WTC11 (cell line): Measurements from ENCODE around the gene IFNK. TPM values are rescaled to one million over a fixed set of nuclear protein-coding genes. Genes with fewer than 3 reads are reported as not detected.
A peak's percentile ranks its signal among the peaks of the same experiment; 100 is the strongest.

Source experiments
- ATAC-seq: fragments of 200-7000 bp; cut with Tn5 transposase; 2 replicates; pipeline ENCODE4 v1.10.0; 2021; ENCODE audit warnings: mild to moderate bottlenecking, moderate library complexity
- CTCF ChIA-PET: fragments of 300-600 bp; sonication (Branson Sonifier 250); formaldehyde crosslinking; loops from one replicate; lab custom pipeline; 2021; ENCODE audit warnings: antibody characterized with exemption; lab: Charles Lee
- POLR2A ChIA-PET: fragments of 350-600 bp; sonication (Branson Sonifier 250); formaldehyde crosslinking; loops from one replicate; lab custom pipeline; 2021; ENCODE audit warnings: antibody characterized with exemption; lab: Charles Lee
- DNase-seq: peaks from one replicate; pipeline ENCODE4 v3.0.0; 2021; ENCODE audit warnings: low spot score
- H3K27ac Mint-ChIP-seq: 2 replicates; pipeline ENCODE4 v1.8.0; 2021; ENCODE audit warnings: mixed read lengths
- H3K27me3 Mint-ChIP-seq: 2 replicates; pipeline ENCODE4 v1.8.0; 2021; ENCODE audit warnings: low read depth, mild to moderate bottlenecking, moderate library complexity, mixed read lengths
- H3K36me3 Mint-ChIP-seq: 2 replicates; pipeline ENCODE4 v1.8.0; 2021; ENCODE audit warnings: mixed read lengths
- H3K4me1 Mint-ChIP-seq: 2 replicates; pipeline ENCODE4 v1.8.0; 2022; ENCODE audit warnings: mixed read lengths
- H3K4me3 Mint-ChIP-seq: 2 replicates; pipeline ENCODE4 v1.8.0; 2021; ENCODE audit warnings: mild to moderate bottlenecking, moderate library complexity, mixed read lengths
- H3K9me3 Mint-ChIP-seq: 2 replicates; pipeline ENCODE4 v1.8.0; 2021; ENCODE audit warnings: mixed read lengths
- HMGA2 ChIP-seq: fragments of 250-450 bp; sonication (Bioruptor Pico); IDR thresholded peaks from 2 replicates; pipeline ENCODE4 v1.4.0; 2021; ENCODE audit warnings: mild to moderate bottlenecking, moderate library complexity
- KAT7 ChIP-seq: sonication (generic); formaldehyde crosslinking; IDR thresholded peaks from 2 replicates; pipeline ENCODE4 v1.8.1; 2023; ENCODE audit warnings: missing genetic modification reagents, mild to moderate bottlenecking, borderline replicate concordance
- MXD4 ChIP-seq: fragments of 250-450 bp; sonication (Bioruptor Pico); IDR thresholded peaks from 2 replicates; pipeline ENCODE4 v1.8.0; 2021; ENCODE audit warnings: mild to moderate bottlenecking, moderate library complexity, borderline replicate concordance
- NFYB ChIP-seq: sonication (generic); formaldehyde crosslinking; conservative IDR thresholded peaks from 2 replicates; pipeline ENCODE4 v1.8.0; 2022; ENCODE audit warnings: low read depth, missing genetic modification reagents
- NR1H2 ChIP-seq: sonication (generic); formaldehyde crosslinking; IDR thresholded peaks from 2 replicates; pipeline ENCODE4 v1.9.0; 2021; ENCODE audit warnings: mild to moderate bottlenecking, moderate library complexity, missing genetic modification reagents
- PRRX2 ChIP-seq: fragments of 250-450 bp; sonication (Bioruptor Pico); IDR thresholded peaks from 2 replicates; pipeline ENCODE4 v1.8.0; 2021; ENCODE audit warnings: mild to moderate bottlenecking
- RORB ChIP-seq: fragments of 250-450 bp; sonication (Bioruptor Pico); IDR thresholded peaks from 2 replicates; pipeline ENCODE4 v1.9.0; 2021; ENCODE audit warnings: mild to moderate bottlenecking
- SMAD4 ChIP-seq: sonication (generic); formaldehyde crosslinking; IDR thresholded peaks from 2 replicates; pipeline ENCODE4 v1.8.0; 2022; ENCODE audit warnings: mild to moderate bottlenecking, missing genetic modification reagents
- ZNF138 ChIP-seq: sonication (generic); formaldehyde crosslinking; conservative IDR thresholded peaks from 2 replicates; pipeline ENCODE4 v1.8.1; 2022; ENCODE audit warnings: mild to moderate bottlenecking, moderate library complexity, missing genetic modification reagents
- ZNF317 ChIP-seq: sonication (generic); formaldehyde crosslinking; IDR thresholded peaks from 2 replicates; pipeline ENCODE4 v1.8.1; 2023; ENCODE audit warnings: low read depth, mild to moderate bottlenecking, moderate library complexity, missing genetic modification reagents, borderline replicate concordance
- total RNA-seq: library from RNA; stranded (reverse); gene quantifications from 3 replicates; pipeline ENCODE4 v1.2.3, GENCODE V29; 2021
- TF ChIP-seq, protein P1 (sequence below): sonication (generic); formaldehyde crosslinking; IDR thresholded peaks from 2 replicates; pipeline ENCODE4 v1.8.0; 2023; ENCODE audit warnings: mild to moderate bottlenecking, missing genetic modification reagents
- TF ChIP-seq, protein P2 (sequence below): sonication (generic); formaldehyde crosslinking; IDR thresholded peaks from 2 replicates; pipeline ENCODE4 v1.8.1; 2023; ENCODE audit warnings: mild to moderate bottlenecking, missing genetic modification reagents, moderate library complexity
- TF ChIP-seq, protein P3 (sequence below): sonication (generic); formaldehyde crosslinking; IDR thresholded peaks from 2 replicates; pipeline ENCODE4 v1.8.0; 2022; ENCODE audit warnings: mild to moderate bottlenecking, missing genetic modification reagents

Gene IFNK
- total RNA-seq, 1 experiment from 2014 or later = not detected

DNA sequence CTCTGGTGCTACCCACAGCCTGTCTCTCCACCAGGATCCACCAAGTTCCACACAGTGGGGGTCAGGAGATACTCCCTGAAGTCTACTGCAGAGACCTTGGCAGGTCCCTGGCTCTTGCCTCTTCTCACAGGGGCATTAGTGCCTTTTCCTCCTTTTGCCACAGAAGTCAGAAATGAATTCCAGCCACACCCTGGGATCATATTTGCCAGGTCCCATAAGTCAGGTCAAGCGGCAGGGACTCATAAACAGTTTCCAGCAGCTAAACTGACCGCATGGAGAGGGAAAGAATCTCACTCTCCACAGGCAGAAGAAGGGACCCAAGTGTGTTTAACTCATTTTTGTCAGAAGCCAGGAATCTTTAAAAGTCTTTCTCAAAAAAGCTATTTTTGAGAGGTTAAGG lies 13.3 kb upstream of the IFNK start:
- ChIA-PET CTCF (no interaction called here), POLR2A (interaction anchor here (0.6 kb wide), 1 partner anchor 20 kb away, joined by 3 read pairs; no protein-coding TSS in a partner anchor)
- no peak for ATAC-seq
- TF ChIP-seq PRRX2 (CRISPR knock-in tag) (no peak), MXD4 (no peak), NR1H2 (CRISPR knock-in tag) (no peak)
- TF ChIP-seq, protein P1, sequence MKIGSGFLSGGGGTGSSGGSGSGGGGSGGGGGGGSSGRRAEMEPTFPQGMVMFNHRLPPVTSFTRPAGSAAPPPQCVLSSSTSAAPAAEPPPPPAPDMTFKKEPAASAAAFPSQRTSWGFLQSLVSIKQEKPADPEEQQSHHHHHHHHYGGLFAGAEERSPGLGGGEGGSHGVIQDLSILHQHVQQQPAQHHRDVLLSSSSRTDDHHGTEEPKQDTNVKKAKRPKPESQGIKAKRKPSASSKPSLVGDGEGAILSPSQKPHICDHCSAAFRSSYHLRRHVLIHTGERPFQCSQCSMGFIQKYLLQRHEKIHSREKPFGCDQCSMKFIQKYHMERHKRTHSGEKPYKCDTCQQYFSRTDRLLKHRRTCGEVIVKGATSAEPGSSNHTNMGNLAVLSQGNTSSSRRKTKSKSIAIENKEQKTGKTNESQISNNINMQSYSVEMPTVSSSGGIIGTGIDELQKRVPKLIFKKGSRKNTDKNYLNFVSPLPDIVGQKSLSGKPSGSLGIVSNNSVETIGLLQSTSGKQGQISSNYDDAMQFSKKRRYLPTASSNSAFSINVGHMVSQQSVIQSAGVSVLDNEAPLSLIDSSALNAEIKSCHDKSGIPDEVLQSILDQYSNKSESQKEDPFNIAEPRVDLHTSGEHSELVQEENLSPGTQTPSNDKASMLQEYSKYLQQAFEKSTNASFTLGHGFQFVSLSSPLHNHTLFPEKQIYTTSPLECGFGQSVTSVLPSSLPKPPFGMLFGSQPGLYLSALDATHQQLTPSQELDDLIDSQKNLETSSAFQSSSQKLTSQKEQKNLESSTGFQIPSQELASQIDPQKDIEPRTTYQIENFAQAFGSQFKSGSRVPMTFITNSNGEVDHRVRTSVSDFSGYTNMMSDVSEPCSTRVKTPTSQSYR = no peak
- no peaks in the 10 kb centered on the region for H3K27me3 Mint-ChIP-seq
- H3K36me3 Mint-ChIP-seq = peaks cover 10% of the 10 kb centered on the region
- DNase-seq = no peak
- H3K4me3 Mint-ChIP-seq = no peak overlapping the region
- H3K27ac Mint-ChIP-seq = no peak overlapping the region; the same call in 1 of the 2 replicates
- H3K4me1 Mint-ChIP-seq = peaks cover 11% of the 10 kb centered on the region
- H3K9me3 Mint-ChIP-seq = peaks cover 6% of the 10 kb centered on the region; the same call in 1 of the 2 replicates

DNA sequence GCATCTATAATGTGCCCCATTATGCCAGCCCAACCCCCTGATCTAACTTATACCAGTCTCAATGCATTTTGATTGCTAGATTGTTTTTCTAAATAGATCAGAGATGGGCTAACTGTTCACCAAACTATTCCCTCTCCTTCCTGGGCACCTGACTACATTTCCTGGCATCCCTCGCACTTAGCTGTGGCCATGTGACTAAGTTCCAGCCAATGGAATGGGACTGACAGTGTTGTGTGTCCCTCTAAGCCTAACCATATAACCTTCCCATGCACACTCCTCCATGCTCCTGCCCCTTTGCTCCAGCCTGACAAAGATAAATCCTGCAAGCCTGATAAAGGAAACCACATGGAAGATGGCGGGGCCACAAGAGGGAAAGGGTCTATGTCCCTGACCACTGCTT lies 12.3 kb upstream of the IFNK start:
- ATAC-seq = peak; percentile 74
- peaks cover 8% of the 10 kb centered on the region for H3K36me3 Mint-ChIP-seq
- ChIA-PET POLR2A (no interaction called here), CTCF (no interaction called here)
- TF ChIP-seq KAT7 (CRISPR knock-in tag) (no peak), NFYB (CRISPR knock-in tag) (peak; percentile 56)
- TF ChIP-seq, protein P2, sequence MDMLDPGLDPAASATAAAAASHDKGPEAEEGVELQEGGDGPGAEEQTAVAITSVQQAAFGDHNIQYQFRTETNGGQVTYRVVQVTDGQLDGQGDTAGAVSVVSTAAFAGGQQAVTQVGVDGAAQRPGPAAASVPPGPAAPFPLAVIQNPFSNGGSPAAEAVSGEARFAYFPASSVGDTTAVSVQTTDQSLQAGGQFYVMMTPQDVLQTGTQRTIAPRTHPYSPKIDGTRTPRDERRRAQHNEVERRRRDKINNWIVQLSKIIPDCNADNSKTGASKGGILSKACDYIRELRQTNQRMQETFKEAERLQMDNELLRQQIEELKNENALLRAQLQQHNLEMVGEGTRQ (CRISPR knock-in tag) = peak; percentile 84
- TF ChIP-seq, protein P3, sequence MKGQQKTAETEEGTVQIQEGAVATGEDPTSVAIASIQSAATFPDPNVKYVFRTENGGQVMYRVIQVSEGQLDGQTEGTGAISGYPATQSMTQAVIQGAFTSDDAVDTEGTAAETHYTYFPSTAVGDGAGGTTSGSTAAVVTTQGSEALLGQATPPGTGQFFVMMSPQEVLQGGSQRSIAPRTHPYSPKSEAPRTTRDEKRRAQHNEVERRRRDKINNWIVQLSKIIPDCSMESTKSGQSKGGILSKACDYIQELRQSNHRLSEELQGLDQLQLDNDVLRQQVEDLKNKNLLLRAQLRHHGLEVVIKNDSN (CRISPR knock-in tag) = peak; percentile 65; the same call in 1 of the 2 replicates
- DNase-seq = no peak
- no peak overlapping the region for H3K4me3 Mint-ChIP-seq
- H3K27me3 Mint-ChIP-seq = no peaks in the 10 kb centered on the region
- peaks cover 6% of the 10 kb centered on the region; the same call in 1 of the 2 replicates for H3K9me3 Mint-ChIP-seq
- H3K27ac Mint-ChIP-seq = no peak overlapping the region; the same call in 1 of the 2 replicates
- H3K4me1 Mint-ChIP-seq = peaks cover 9% of the 10 kb centered on the region

DNA sequence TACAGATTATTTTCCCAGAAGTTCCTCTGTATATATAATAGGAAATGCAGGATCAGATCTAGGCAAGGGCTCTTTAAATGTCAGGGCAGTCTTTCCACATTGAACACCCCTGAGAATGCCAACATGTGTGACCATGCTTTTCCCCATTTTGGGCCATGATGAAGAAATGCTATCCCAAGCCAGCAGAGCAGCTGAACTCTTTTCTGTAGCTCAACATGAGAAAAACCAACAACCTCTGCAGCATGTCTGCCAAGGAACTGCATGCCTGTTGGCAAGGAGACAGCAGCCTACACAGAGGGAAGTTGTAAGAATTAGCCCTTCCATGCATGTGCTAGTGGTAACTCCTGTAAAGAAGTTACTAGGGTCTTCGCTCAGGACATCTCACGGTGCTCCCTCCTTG lies 9.5 kb upstream of the IFNK start:
- Mint-ChIP-seq H3K27me3 (no peaks in the 10 kb centered on the region), H3K36me3 (no peaks in the 10 kb centered on the region), H3K9me3 (no peaks in the 10 kb centered on the region), H3K4me3 (no peak overlapping the region), H3K4me1 (peaks cover 19% of the 10 kb centered on the region), H3K27ac (no peak overlapping the region)
- ChIA-PET POLR2A (no interaction called here), CTCF (no interaction called here)
- no peak for DNase-seq
- TF ChIP-seq HMGA2 (CRISPR knock-in tag) = no peak
- no peak for TF ChIP-seq ZNF138 (CRISPR knock-in tag)
- TF ChIP-seq RORB (CRISPR knock-in tag) = no peak
- no peak for TF ChIP-seq ZNF317 (CRISPR knock-in tag)
- TF ChIP-seq, protein P1 = no peak
- TF ChIP-seq NR1H2 (CRISPR knock-in tag) = no peak
- TF ChIP-seq SMAD4 (CRISPR knock-in tag) = no peak
- ATAC-seq = no peak
